HG03442 (cell line): Measurements from ENCODE around the gene STXBP6.

Source experiments
- ATAC-seq: cut with Tn5 transposase; IDR thresholded peaks from one replicate; pipeline ENCODE4 v1.9.1; 2021; ENCODE audit warnings: mild to moderate bottlenecking, moderate library complexity; ENCODE audit not compliant: unreplicated experiment

The STXBP6 gene

GRCh38 chr14:24892497-24893051 is 157.4 kb downstream of the STXBP6 start:
- no peak for ATAC-seq

- no peak for ATAC-seq
Measured at GRCh38 chr14:24891987-24892496, 157.9 kb downstream of the STXBP6 start.

GRCh38 chr14:24890716-24891115 is 159.2 kb downstream of the STXBP6 start:
- ATAC-seq: no peak

- no peak for ATAC-seq
Measured at GRCh38 chr14:24889843-24890242, 160.1 kb downstream of the STXBP6 start.

GRCh38 chr14:24888532-24888931 is 161.4 kb downstream of the STXBP6 start:
- ATAC-seq: no peak

- no peak for ATAC-seq
Measured at GRCh38 chr14:24887623-24888304, 162.2 kb downstream of the STXBP6 start.

- ATAC-seq: no peak
Measured at GRCh38 chr14:24885410-24885913, 164.5 kb downstream of the STXBP6 start.

GRCh38 chr14:24883576-24883975 is 166.4 kb downstream of the STXBP6 start:
- no peak for ATAC-seq

- ATAC-seq: no peak
Measured at GRCh38 chr14:24881116-24881893, 168.6 kb downstream of the STXBP6 start.

GRCh38 chr14:24880689-24881088 is 169.3 kb downstream of the STXBP6 start:
- ATAC-seq: no peak

GRCh38 chr14:24879661-24880386 is 170.1 kb downstream of the STXBP6 start:
- no peak for ATAC-seq

- ATAC-seq: no peak
Measured at GRCh38 chr14:24876996-24877395, 173.0 kb downstream of the STXBP6 start.

- ATAC-seq: no peak
Measured at GRCh38 chr14:24875991-24876878, 173.7 kb downstream of the STXBP6 start.

- no peak for ATAC-seq
Measured at GRCh38 chr14:24875203-24875838, 174.6 kb downstream of the STXBP6 start.

- ATAC-seq: no peak
Measured at GRCh38 chr14:24874514-24875202, 175.3 kb downstream of the STXBP6 start.

- no peak for ATAC-seq
Measured at GRCh38 chr14:24873551-24873950, 176.4 kb downstream of the STXBP6 start.

- no peak for ATAC-seq
Measured at GRCh38 chr14:24870949-24871701, 178.8 kb downstream of the STXBP6 start.

GRCh38 chr14:24868389-24868788 is 181.6 kb downstream of the STXBP6 start:
- no peak for ATAC-seq
